AG10803 (cell line): ENCODE data around the gene CHERP.

ENCODE experiments used
- DNase-seq: peaks from one replicate; pipeline ENCODE4 v3.0.0; 2010; ENCODE audit warnings: low read depth
- H3K4me3 ChIP-seq: 2 replicates; pipeline ENCODE4 v1.5.1; 2011; ENCODE audit warnings: mild to moderate bottlenecking, low read length, control low read depth
- TF ChIP-seq, protein P1 (sequence below): conservative IDR thresholded peaks from 2 replicates; pipeline ENCODE4 v1.5.1; 2011; ENCODE audit warnings: mild to moderate bottlenecking, low read length, control low read depth, inconsistent platforms

The CHERP gene

DNA sequence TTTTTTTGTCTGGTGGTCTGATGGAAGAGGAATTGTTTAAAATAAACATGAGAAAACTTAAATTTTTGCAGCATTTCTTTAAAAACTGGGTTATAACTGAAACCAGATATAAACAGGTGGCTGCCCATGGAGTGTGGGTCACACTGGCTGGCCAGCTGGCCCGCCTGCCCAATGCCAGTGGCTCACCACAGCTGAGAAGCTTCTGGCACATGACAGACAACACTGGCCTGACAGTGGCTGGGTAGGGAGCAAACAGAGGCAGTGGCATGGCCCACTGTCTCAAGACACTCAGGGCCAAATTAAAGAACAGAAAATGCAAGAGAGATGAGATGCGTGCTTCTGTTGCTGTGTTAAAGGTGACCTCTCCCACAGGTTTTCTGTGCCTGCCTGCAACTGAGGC, 33.0 kb upstream of the CHERP start:
- H3K4me3 ChIP-seq: no peak overlapping the region
- TF ChIP-seq, protein P1, sequence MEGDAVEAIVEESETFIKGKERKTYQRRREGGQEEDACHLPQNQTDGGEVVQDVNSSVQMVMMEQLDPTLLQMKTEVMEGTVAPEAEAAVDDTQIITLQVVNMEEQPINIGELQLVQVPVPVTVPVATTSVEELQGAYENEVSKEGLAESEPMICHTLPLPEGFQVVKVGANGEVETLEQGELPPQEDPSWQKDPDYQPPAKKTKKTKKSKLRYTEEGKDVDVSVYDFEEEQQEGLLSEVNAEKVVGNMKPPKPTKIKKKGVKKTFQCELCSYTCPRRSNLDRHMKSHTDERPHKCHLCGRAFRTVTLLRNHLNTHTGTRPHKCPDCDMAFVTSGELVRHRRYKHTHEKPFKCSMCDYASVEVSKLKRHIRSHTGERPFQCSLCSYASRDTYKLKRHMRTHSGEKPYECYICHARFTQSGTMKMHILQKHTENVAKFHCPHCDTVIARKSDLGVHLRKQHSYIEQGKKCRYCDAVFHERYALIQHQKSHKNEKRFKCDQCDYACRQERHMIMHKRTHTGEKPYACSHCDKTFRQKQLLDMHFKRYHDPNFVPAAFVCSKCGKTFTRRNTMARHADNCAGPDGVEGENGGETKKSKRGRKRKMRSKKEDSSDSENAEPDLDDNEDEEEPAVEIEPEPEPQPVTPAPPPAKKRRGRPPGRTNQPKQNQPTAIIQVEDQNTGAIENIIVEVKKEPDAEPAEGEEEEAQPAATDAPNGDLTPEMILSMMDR: no peak
- no peak for DNase-seq

DNA sequence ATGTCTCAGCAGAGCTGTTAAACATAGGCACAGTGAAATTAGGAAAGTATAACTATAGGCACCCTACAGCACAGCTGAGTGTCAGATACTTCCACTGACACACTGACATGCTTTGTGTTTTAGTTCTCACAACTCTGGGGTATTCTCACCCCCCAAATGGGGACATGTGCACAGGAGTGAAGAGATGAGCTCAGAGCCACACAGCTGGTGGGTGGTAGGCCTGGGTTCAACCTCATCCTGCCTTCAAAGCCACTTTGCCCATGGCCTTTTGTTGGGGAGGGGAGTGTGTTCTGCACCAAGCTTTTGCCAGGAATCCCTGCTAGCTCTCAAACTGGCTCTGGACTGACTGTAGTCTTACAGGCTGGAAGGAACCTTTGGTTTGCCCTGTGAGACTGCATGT, 31.7 kb upstream of the CHERP start:
- TF ChIP-seq, protein P1: no peak
- peak overlapping the region; percentile 94 for H3K4me3 ChIP-seq

DNA sequence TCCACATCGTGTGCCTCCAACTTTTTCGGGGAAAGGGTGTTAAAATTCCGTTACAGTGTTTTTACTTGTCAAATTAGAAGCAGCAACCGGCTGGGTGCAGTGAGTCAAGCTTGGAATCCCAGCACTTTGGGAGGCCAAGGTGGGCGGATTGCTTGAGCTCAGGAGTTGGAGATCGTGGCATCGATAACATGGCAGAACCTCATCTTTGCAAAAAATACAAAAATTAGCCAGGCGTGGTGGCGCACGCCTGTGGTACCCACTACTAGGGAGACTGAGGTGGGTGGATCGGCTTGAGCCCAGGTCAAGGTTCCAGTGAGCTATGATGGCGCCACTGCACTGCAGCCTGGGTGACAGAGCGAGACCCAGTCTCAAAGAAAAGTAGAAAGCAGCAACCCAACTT, 31.1 kb upstream of the CHERP start:
- DNase-seq: no peak
- peak overlapping the region; percentile 94 for H3K4me3 ChIP-seq
- TF ChIP-seq, protein P1: no peak

More for the DNA sequence above, 31.7 kb upstream of the CHERP start:
- DNase-seq: no peak

DNA sequence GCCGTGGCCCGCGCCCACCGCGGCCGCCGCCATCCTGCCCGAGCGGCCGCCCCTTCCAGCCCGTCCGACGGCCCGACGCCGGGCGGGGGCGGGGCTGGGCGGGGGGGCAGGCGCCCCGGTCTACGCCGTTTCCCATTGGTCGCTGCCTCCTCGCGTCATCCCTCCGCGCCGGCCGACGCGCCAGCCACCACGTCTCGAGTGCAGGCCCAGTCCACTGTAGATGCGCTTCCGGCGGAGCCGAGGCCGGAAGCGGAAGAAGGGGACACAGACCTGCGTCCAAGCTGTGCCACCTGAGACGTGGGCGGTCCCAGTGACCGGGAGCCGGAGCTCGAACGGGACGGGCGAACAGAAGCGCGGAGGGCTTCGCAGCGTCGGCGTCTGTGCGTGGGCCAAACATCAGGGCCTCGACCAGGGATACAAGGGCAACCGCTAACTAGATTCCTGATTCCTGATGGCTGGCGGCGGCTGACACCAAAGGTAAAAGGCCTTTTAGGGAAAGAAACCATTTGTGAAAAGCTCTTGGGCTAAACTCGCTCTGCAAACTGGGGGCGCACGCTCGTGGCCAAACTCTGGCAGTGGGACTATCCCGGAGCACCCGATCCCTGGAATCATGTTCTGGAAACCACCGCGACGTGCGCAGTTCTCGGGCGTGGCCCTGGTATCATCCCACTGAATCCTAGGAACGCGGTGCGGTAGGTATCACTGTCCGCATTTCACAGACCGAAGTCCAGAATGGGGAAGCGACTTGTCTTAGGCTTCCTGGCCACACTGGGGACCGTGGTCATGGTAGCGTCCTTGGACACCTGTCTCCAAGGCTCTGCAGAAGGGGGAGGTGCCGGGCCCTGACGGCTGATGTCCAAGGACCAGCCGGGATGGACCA, 30.3 kb upstream of the CHERP start, which contains the start of gene SLC35E1:
Gene SLC35E1, minus strand, starts transcription at position 84 of the 880 bp plus-strand sequence. Its CDS starts 51 bp downstream, at position 33.
- TF ChIP-seq, protein P1: no peak
- H3K4me3 ChIP-seq: peak within 1 kb of the TSS; percentile 94
- peak; percentile 93 for DNase-seq

DNA sequence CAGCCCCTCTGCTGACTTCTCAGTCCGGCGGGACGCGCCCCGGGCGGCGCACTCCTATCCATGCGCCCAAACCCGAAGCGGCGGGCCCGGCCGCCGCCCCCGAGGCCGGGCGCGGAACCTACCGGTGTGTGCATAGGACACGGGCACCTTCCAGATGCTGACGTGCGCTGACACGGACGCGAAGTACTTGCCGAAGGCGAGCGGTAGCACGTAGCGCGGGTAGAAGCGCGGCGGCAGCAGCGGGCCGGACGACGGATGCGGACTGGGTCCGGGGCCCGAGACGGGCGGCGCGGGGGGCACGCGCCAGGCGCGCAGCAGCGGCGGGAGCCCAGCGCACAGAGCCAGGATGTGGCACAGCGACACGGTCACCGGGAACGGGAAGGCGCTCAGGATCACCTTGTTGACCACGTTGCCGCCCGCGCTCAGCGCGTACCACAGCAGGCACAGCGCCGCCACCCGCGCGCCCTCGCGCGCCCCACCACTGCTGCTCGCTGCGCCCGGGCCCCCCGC, 29.6 kb upstream of the CHERP start:
- H3K4me3 ChIP-seq: peak overlapping the region; percentile 73
- TF ChIP-seq, protein P1: no peak
- DNase-seq: peak; percentile 13

DNA sequence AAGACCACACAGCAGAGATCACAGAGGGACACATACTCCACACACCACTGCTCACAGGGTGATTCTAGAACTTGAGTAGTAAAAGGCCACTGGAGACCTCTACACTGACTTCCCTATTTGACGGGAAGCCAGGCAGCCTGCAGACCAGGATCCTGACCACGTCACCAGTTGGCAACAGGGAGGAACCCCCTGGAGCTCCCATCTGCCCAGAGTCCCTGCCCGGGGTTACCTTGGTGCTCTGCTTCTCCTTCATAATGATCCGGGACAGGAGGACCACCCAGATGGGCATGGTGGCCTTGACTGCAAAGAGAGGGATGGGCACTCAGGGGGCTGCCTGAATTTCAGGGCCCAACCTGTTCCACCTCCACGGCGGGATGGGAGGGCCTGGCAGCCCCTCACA, 29.0 kb upstream of the CHERP start:
- peak; percentile 18 for DNase-seq
- TF ChIP-seq, protein P1: no peak
- peak overlapping the region; percentile 73 for H3K4me3 ChIP-seq
